ENCODE measurements around the gene ANXA10.
"Not testable (repeated sequence)": the region's sequence is repeated elsewhere in the genome, so short reads cannot be mapped to it uniquely, and the experiment has no call there.

ANXA10 gene, protein sequence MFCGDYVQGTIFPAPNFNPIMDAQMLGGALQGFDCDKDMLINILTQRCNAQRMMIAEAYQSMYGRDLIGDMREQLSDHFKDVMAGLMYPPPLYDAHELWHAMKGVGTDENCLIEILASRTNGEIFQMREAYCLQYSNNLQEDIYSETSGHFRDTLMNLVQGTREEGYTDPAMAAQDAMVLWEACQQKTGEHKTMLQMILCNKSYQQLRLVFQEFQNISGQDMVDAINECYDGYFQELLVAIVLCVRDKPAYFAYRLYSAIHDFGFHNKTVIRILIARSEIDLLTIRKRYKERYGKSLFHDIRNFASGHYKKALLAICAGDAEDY

GRCh38 chr4:168092176-168092712 lies at the start of gene ANXA10:
Gene ANXA10 (plus strand): TSS chr4:168092537. CDS start chr4:168092701, 164 bp downstream.
- no peak for DNase-seq (ENCODE audit: low read depth)

DNA sequence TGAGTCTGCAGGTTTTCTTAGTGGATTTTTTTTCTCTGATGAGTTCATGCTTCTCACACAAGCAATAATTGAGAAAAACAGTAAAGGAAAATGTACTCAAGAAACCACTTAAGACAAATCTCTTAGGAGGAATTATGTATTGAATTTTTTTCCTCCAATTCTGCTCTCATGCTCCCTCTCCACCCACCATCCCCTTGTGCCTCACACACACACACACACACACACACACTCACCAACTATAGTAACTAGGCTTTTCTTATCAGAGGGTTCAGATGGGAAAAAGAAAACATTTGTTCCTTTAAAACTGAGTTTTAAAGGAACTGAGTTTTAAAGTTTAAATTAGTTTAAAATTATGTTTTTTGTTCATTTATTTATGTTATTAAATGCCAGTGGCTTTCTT lies 47.0 kb upstream of the ANXA10 start:
- DNase-seq (ENCODE audit: low read depth), result no peak

- no peak for DNase-seq (ENCODE audit: low read depth)
Observed at GRCh38 chr4:168050002-168050401, 42.3 kb upstream of the ANXA10 start.

DNA sequence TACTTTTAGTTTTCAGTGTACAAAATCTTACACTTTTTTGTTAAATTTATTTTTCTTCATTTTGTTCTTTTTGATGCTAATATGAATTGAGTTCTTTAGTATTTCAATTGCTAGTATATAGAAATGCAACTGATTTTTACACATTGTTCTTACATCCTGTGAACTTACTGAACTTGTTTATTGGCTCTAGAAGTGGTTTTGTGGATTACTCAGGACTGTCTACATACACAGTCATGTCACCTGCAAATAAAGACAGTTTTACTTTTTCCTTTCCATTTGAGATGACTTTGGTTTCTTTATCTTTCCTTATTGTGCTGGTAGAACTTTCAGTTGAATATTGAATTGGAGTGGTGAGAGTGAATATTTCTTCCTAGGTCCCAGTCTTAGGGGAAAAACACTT lies 40.8 kb upstream of the ANXA10 start:
- DNase-seq (ENCODE audit: low read depth), result no peak

DNA sequence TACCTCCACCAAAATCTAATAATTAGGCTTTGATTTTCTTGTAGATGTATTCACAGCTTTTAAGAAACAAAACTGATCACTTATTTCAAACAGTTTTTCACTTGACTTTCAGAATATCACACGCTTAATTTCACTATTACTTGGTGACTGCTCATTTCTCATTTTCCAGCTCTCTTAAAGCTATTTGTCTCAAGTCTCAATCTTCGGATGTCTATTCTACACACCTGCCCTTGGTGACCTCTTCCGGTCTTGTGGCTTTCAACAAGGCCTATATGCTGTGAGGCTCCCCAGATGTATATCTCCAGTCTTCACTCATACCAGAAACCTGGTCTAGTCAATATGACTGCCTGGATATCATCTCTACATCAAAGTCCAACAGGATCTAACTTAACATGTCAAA lies 34.9 kb upstream of the ANXA10 start:
- no peak for DNase-seq (ENCODE audit: low read depth)

DNA sequence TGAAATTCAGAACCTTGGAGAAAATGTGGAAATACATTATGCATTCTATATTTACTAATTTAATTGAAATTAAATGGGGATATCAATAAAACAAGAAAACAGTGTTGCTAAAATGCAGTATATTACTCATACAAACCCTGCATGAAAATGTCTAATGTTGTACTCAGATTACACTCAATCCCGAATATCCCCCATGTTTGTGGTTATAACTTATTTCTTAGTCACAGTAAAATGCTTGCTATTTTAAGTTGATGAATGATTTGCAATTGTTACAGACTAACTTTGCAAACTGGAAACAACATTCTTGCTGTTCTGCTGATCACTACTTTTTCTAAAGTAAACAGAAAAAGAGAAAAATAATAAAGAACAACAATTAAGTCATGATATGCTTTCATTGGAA lies 33.1 kb upstream of the ANXA10 start:
- no peak for DNase-seq (ENCODE audit: low read depth)

GRCh38 chr4:168063031-168063430 lies 29.3 kb upstream of the ANXA10 start:
- no peak for DNase-seq (ENCODE audit: low read depth)

DNA sequence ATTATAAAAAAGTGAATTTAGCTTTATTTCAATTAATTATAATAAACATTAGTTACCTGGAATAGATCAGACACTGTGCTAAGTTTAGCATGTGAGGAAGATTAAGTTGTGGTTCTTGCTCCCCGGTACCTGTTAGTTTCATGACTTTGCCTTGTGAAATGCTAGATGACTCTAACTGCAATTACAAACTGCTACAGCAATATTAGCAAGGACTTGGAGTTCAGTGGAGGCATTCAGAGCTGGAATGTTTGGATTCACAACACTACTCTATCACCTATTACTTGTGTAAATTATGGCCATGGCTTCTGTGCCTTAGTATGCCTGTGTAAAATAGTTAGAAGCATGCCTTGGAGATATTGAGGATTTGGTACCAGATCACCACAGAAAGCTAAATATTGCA lies 21.4 kb upstream of the ANXA10 start:
- DNase-seq (ENCODE audit: low read depth), result no peak

- DNase-seq (ENCODE audit: low read depth), result no peak
Observed at GRCh38 chr4:168071304-168071703, 21.0 kb upstream of the ANXA10 start.

DNA sequence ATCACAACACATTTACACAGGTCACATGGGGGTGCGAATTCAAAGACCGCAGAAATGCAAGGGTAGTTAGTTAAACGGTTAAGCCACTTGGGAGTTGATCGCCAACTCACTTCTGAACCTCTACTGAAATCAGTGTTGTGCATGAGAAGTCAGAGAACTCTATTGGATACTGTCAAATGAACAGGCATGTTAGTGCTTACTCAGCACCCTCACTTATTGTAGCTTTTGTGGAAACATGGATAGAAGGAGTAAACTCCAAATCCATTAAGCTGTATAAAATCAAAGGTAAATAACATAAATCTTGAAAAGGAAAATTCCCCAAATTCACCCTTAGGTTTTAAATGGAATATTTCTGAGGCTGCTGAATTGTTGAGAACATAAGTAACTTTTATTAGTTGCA lies 17.5 kb upstream of the ANXA10 start:
- no peak for DNase-seq (ENCODE audit: low read depth)

GRCh38 chr4:168076989-168077725 lies 15.2 kb upstream of the ANXA10 start:
- DNase-seq (ENCODE audit: low read depth), result no peak

DNA sequence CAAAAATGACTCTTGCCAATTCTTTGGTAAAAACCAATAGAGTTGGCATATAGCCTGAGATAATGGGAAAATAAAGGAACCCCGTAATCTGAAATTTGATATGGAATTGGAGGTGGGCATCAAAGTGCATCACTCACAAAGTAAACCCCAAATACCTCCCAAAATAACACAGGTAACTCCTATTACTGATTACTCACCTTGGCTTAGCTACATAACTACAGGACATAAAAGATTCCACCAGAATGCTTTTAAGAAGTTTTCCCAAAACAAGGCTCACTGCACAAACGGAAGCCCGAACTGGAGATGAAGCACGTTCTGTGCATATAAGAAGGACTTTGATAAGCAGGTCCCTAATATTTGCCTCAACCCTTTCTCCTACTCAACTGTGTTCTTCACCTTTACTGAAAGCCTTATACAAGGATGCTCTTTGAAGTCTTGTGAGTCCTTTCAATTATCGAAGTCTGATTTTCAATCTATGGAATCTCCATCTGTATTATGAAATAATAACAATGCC lies 14.6 kb upstream of the ANXA10 start:
- DNase-seq (ENCODE audit: low read depth), result no peak

DNA sequence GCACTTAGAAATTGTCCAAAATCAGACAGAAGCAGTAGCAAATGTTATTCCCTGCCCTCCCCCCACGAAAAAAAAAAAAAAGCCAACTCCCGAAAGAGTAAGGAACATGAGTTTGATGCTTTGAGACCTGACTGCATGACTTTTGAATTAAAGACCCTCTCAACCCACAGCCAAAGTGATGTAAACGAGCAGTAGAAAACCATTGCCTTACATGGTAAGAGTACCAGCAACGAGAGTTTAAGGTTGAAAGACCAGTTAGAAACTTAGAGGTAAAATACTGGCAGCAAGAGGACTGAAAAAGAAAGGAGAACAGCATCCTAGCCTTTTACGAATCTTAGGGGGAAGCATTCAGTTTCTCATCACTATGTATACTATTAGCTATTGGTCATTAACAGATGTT lies 10.0 kb upstream of the ANXA10 start:
- DNase-seq (ENCODE audit: low read depth), result no peak

DNA sequence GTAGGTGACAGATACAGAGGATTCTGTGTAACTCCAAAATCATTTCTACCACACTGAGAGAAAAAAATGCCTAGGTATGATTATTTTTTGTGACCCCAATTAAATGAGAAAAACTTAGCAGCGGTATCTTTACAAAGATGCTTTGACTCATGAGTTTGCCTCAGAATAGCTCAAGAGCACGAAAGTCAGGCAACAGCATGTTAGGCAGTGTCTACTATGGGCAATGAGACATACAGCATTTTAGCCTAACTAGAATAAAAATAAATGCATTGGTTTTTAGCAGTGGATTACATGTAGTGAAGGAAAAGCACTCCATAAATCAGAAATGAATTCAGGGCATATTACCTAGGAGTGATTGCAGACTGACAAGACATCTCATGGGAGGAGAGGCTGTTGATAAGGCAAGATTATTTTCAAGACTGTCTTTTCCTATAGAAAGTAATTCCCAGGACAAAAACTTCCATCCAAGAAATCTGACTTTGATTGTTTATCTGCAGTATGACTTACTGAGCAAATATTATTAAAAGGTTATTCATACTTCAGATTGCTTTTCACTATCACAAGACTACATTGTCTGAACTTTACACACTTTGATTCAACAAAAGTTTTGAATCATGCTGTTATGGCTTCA lies 3.6 kb downstream of the ANXA10 start:
- no peak for DNase-seq (ENCODE audit: low read depth)

- DNase-seq (ENCODE audit: low read depth), result no peak
Observed at GRCh38 chr4:168096407-168096784, 4.1 kb downstream of the ANXA10 start.

DNA sequence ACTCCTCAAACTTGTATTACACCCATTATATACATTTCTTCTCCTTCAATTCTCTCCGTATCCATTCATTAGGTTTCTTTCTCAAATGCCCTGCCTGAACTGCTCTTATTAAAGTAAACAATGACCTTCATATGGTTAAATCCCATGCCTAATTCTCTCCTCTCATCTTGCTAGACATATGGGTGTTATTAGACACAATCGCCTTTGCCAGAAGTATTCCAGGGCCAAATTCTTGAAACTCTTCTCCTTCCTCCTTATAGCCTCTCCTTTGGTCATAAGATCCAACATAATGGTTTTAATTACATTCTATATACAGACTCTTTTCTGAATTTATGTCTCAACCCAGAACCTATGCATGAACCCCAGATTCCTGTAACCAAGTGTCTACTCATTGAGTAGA lies 4.8 kb downstream of the ANXA10 start:
- no peak for DNase-seq (ENCODE audit: low read depth)

DNA sequence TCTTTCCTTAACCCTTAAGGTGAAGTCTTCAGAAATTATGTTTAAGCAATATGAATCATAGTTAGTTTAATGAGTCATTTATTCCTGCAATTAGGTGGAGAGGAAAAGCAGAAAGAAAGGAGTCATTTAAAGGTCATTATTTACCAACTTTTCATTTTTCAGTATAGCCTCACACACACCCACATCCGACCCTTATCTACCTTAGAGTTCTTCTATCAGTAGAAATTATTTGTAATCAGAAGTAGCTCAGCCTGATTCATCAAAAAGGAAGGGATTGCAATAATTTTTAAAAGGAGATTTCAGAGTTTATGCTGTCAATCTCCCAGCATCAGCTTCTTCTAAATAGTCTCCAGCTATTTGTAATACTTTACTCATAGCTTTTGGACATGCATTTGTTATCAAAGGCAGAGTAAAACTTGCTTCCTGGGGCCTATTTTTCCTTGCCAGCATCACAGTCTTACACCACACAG lies 5.9 kb downstream of the ANXA10 start:
- no peak for DNase-seq (ENCODE audit: low read depth)

DNA sequence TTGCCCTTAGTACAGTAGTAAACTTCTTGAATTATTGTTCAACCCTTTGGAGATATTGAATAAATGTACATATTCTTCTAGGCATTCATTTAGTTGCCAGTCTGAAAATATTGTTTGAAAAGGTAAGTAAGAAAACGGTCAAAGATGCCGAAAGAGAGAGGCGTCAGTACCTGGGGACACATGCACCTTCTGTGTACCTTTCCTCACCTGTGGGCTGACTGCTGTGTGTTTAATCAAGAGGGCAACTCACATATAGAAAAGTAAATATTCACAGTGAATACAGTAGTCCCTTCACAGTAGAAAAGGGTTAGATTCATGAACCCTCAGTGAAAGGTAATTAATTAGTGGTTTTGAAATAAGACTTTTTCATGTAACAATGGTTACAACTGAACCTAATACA lies 6.9 kb downstream of the ANXA10 start:
- no peak for DNase-seq (ENCODE audit: low read depth)

GRCh38 chr4:168101026-168101425 lies 8.7 kb downstream of the ANXA10 start:
- DNase-seq (ENCODE audit: low read depth), result no peak

- no peak for DNase-seq (ENCODE audit: low read depth)
Observed at GRCh38 chr4:168102403-168102802, 10.1 kb downstream of the ANXA10 start.

- no peak for DNase-seq (ENCODE audit: low read depth)
Observed at GRCh38 chr4:168109527-168109926, 17.2 kb downstream of the ANXA10 start.

DNA sequence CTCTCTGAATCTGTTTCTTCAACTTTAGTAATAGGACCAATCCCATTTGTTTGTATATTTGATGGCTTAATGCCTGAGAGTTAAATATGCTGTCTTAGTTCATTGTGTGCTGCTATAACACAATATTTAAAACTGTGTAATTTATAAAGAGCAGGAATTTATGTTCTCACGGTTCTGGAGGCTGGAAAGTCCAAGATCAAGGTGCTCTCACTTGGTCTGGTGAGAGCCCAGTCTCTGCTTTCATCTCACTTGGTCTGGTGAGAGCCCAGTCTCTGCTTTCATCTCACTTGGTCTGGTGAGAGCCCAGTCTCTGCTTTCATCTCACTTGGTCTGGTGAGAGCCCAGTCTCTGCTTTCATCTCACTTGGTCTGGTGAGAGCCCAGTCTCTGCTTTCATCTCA lies 20.7 kb downstream of the ANXA10 start:
- not testable (repeated sequence) for DNase-seq (ENCODE audit: low read depth)
